HG03520 (cell line): Measurements from ENCODE around the gene NPTX2.
"Not testable (repeated sequence)": the region's sequence is repeated elsewhere in the genome, so short reads cannot be mapped to it uniquely, and the experiment has no call there.

ENCODE experiments used
- ATAC-seq: cut with Tn5 transposase; IDR thresholded peaks from one replicate; pipeline ENCODE4 v1.9.1; 2021; ENCODE audit warnings: mild to moderate bottlenecking, moderate library complexity; ENCODE audit not compliant: unreplicated experiment

Gene NPTX2

GRCh38 chr7:98617051-98617959, at the start of gene NPTX2:
Gene NPTX2, plus strand, starts transcription at chr7:98617285. Its CDS starts 177 bp downstream, at chr7:98617462.
- no peak for ATAC-seq

- ATAC-seq, result no peak
Observed at GRCh38 chr7:98567991-98568390, 49.1 kb upstream of the NPTX2 start.

- no peak for ATAC-seq
Observed at GRCh38 chr7:98568891-98569290, 48.2 kb upstream of the NPTX2 start.

GRCh38 chr7:98569691-98570337, 47.3 kb upstream of the NPTX2 start:
- no peak for ATAC-seq

GRCh38 chr7:98571006-98571405, 46.1 kb upstream of the NPTX2 start:
- no peak for ATAC-seq

GRCh38 chr7:98571986-98572385, 45.1 kb upstream of the NPTX2 start:
- ATAC-seq, result no peak

- ATAC-seq, result not testable (repeated sequence)
Observed at GRCh38 chr7:98572716-98573115, 44.4 kb upstream of the NPTX2 start.

- no peak for ATAC-seq
Observed at GRCh38 chr7:98573816-98574215, 43.3 kb upstream of the NPTX2 start.

- no peak for ATAC-seq
Observed at GRCh38 chr7:98575878-98576277, 41.2 kb upstream of the NPTX2 start.

- ATAC-seq, result no peak
Observed at GRCh38 chr7:98584830-98585229, 32.3 kb upstream of the NPTX2 start.

- ATAC-seq, result no peak
Observed at GRCh38 chr7:98591926-98592325, 25.2 kb upstream of the NPTX2 start.

- no peak for ATAC-seq
Observed at GRCh38 chr7:98594348-98594747, 22.7 kb upstream of the NPTX2 start.

- ATAC-seq, result no peak
Observed at GRCh38 chr7:98594787-98595186, 22.3 kb upstream of the NPTX2 start.

- ATAC-seq, result no peak
Observed at GRCh38 chr7:98598846-98599615, 18.1 kb upstream of the NPTX2 start.

GRCh38 chr7:98599886-98600285, 17.2 kb upstream of the NPTX2 start:
- no peak for ATAC-seq

GRCh38 chr7:98602755-98603398, 14.2 kb upstream of the NPTX2 start:
- no peak for ATAC-seq

- no peak for ATAC-seq
Observed at GRCh38 chr7:98603399-98603788, 13.7 kb upstream of the NPTX2 start.

- no peak for ATAC-seq
Observed at GRCh38 chr7:98613601-98614425, 3.3 kb upstream of the NPTX2 start.

- ATAC-seq, result no peak
Observed at GRCh38 chr7:98616381-98617050, 569 bp upstream of the NPTX2 start.
